RWPE2 (cell line): Measurements from ENCODE around the gene COPZ2.

Source experiments
- ATAC-seq: fragments of 200-7000 bp; cut with Tn5 transposase; 3 replicates; pipeline ENCODE4 v1.9.1; 2021; ENCODE audit warnings: low read depth
- DNase-seq: peaks from one replicate; pipeline ENCODE4 v3.0.0-alpha.2; 2020; ENCODE audit warnings: low spot score
- H3K27ac ChIP-seq: fragments of 450-650 bp; 2 replicates; pipeline ENCODE4 v1.5.1; 2017; ENCODE audit warnings: mild to moderate bottlenecking; ENCODE audit not compliant: poor library complexity, severe bottlenecking
- H3K27me3 ChIP-seq: fragments of 250-450 bp; sonication (Bioruptor Pico); 2 replicates; pipeline ENCODE4 v1.5.1; 2021; ENCODE audit warnings: mild to moderate bottlenecking, moderate library complexity; ENCODE audit not compliant: insufficient read depth, poor library complexity, severe bottlenecking
- H3K36me3 ChIP-seq: fragments of 250-450 bp; sonication (Bioruptor Pico); 2 replicates; pipeline ENCODE4 v1.5.1; 2020; ENCODE audit warnings: low read depth, mild to moderate bottlenecking, moderate library complexity
- H3K4me1 ChIP-seq: fragments of 250-450 bp; sonication (Bioruptor Pico); 2 replicates; pipeline ENCODE4 v1.5.1; 2021; ENCODE audit warnings: mild to moderate bottlenecking, moderate library complexity; ENCODE audit not compliant: insufficient read depth, poor library complexity, severe bottlenecking
- H3K4me3 ChIP-seq: fragments of 250-450 bp; sonication (Bioruptor Pico); 2 replicates; pipeline ENCODE4 v1.5.1; 2021; ENCODE audit warnings: mild to moderate bottlenecking, moderate library complexity; ENCODE audit not compliant: severe bottlenecking
- H3K9me3 ChIP-seq: fragments of 250-450 bp; sonication (Bioruptor Pico); 2 replicates; pipeline ENCODE4 v1.5.1; 2021; ENCODE audit warnings: mild to moderate bottlenecking, moderate library complexity; ENCODE audit not compliant: severe bottlenecking
- TF ChIP-seq, protein P1 (sequence below): fragments of 450-650 bp; IDR thresholded peaks from one replicate; pipeline ENCODE4 v1.5.1; 2017; ENCODE audit warnings: mild to moderate bottlenecking, moderate library complexity; ENCODE audit not compliant: poor library complexity, severe bottlenecking

Gene COPZ2

DNA sequence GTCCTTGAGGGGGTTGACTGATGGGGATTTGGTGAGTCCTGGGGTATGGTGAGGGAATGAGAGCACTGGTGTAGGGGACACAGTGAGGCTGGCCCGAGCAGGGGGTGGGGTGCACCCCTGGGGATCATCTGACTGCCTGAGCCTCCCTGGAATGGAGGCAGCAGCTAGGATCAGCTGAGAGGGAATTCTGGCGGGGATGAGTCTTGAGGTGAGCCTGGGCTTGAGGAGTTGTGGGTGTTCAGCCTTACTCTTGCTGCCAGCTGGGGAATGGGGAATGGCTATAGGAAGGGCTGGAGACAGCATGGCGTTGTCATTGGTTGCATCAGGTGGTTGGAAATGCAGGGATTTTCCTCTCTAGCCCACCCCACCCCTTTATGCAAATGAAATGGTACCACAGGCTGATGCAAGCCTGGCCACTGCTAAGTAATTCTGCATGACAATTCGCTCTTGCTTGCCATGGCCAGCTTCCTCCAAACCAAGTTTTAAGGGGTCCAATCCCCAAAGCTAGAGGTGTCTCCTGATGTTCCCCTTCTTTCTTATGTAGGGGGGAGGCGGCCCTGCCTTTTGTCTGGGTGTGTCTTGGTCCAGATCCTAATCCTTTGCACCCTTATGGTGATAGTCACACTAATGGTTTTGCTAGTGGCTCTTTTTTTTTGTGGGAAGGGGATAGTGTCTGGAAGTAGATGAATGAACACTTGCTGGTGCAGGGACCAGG is 18.1 kb upstream of the COPZ2 start:
- Histone ChIP-seq H3K27ac (peak overlapping the region; percentile 76), H3K4me1 (peaks cover 49% of the 10 kb centered on the region), H3K4me3 (no peak overlapping the region), H3K27me3 (no peaks in the 10 kb centered on the region), H3K36me3 (peaks cover 82% of the 10 kb centered on the region), H3K9me3 (no peaks in the 10 kb centered on the region)
- DNase-seq, result no peak
- ATAC-seq, result peak; percentile 9; the same call in 2 of the 3 replicates
- TF ChIP-seq, protein P1, sequence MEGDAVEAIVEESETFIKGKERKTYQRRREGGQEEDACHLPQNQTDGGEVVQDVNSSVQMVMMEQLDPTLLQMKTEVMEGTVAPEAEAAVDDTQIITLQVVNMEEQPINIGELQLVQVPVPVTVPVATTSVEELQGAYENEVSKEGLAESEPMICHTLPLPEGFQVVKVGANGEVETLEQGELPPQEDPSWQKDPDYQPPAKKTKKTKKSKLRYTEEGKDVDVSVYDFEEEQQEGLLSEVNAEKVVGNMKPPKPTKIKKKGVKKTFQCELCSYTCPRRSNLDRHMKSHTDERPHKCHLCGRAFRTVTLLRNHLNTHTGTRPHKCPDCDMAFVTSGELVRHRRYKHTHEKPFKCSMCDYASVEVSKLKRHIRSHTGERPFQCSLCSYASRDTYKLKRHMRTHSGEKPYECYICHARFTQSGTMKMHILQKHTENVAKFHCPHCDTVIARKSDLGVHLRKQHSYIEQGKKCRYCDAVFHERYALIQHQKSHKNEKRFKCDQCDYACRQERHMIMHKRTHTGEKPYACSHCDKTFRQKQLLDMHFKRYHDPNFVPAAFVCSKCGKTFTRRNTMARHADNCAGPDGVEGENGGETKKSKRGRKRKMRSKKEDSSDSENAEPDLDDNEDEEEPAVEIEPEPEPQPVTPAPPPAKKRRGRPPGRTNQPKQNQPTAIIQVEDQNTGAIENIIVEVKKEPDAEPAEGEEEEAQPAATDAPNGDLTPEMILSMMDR, result no peak

DNA sequence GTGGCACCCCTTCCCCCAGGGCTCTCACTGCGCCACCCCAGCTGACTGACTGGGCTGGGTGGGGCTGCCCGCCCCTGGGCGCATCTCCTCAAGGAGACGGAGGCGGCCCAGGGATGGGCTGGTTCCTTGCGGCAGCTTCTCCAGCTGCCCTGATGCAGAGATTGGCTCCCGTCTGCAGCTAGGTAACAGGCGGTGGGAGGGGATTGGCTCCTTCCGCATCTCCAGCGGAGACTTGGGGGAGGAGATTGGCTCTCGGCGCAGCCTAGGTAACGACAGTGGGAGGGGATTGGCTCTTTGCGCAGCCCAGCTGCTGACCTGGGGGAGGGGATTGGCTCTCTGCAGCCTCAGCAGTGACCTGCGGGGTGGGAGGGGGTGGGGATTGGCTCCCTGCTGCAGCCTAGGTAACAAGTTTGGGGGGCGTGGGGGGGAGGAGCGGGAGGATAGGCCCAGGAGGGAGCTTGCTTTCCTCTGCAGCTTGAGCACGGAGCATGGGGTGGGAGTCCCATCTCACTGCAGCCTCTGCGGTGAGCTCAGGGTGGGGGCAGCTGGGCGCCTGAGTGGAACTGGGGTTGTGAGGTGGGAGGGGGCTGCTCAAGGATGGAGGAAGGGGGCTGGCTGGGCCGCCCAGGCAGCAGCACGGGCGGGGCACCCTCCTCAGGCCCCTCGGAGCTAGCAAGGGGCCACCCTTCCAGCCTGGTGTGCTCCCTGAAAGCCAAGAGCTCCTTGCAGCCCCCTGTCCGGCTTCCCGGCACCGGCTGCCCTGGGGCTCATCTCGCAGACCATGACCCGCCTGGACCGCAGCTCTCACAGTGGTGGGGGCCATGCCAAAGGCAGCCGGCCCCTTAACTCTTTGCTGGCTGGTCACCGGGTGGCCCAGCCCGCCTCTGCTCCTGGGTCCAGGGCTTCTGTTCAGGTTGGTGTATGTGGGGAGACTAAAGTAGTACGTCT is 16.9 kb upstream of the COPZ2 start:
- TF ChIP-seq, protein P1, result no peak

DNA sequence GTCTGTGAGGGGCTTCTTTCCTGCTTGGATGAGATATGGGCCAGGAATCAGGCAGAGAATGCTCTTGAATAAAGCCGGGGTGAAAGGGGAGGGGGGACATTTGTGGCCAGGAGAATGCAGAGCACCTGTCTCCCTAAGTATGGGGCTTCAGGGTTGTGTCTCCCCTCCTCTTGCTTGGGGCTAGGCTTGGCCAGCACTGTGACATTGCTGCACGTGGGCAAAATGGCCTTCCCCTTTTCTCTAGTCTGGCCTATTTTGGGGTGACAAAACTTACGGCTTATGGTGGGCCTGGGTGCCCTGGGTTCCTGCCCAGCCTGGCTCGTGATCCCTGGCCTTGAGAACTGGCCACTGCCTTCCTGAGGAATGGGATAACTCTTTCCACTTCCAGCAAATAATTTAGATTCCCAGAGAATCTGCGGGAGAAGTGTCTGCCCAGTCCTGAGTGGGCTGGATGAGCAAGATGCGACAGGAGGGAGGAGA is 16.2 kb upstream of the COPZ2 start:
- TF ChIP-seq, protein P1, result no peak
- no peaks in the 10 kb centered on the region for H3K27me3 ChIP-seq
- H3K27ac ChIP-seq, result peak overlapping the region; percentile 76
- H3K9me3 ChIP-seq, result no peaks in the 10 kb centered on the region
- H3K4me1 ChIP-seq, result peaks cover 58% of the 10 kb centered on the region
- no peak overlapping the region for H3K4me3 ChIP-seq
- H3K36me3 ChIP-seq, result peaks cover 70% of the 10 kb centered on the region
- ATAC-seq (no peak), DNase-seq (no peak)

More for the DNA sequence above, 16.9 kb upstream of the COPZ2 start:
- ATAC-seq (peak; percentile 89), DNase-seq (peak; percentile 95)
- peaks cover 58% of the 10 kb centered on the region for H3K4me1 ChIP-seq
- H3K27ac ChIP-seq, result peak overlapping the region; percentile 76
- H3K4me3 ChIP-seq, result peak overlapping the region; percentile 6
- no peaks in the 10 kb centered on the region for H3K9me3 ChIP-seq
- no peaks in the 10 kb centered on the region for H3K27me3 ChIP-seq
- H3K36me3 ChIP-seq, result peaks cover 78% of the 10 kb centered on the region

DNA sequence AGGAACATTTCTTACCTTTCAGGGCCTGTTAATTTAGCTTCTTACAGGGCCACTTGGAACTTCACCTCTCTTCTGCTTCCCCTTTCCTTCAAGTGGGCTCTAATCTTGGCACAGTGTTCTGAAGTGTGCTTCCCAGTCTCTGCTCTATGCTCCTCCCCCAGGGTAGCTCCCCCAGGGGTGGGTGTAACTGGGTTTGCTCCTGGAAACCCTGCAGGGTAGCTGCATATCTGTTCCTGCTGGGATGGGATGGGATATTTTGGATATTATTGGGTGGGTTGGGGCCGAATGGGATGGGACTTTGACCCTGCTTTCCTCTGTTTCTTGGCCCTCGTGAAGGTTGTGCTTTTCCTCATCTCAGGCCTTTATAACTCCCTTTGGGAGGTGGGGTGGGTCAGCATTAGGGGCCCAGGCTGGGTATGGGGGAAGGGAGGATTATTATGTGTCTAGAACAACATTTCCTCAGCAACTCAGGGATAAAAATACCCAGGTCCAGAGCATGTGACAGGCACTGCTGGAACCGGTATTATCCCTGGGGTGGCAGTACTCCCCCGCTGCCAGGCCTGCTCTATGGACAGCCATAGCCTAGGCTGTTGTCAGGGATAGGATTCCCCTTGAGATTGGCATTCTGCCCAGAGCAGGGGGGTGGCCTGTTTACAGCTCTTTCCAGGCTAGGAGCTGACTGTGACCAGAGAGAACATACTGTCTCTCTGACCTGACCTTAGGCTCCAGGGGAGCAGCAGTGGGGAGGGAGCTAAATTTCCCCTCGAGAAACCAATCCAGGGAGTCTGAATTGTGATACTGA is 15.6 kb upstream of the COPZ2 start:
- DNase-seq, result no peak

More for the DNA sequence above, 15.6 kb upstream of the COPZ2 start:
- peaks cover 64% of the 10 kb centered on the region for H3K36me3 ChIP-seq
- TF ChIP-seq, protein P1, result no peak
- H3K9me3 ChIP-seq, result no peaks in the 10 kb centered on the region
- no peaks in the 10 kb centered on the region for H3K27me3 ChIP-seq
- H3K27ac ChIP-seq, result peak overlapping the region; percentile 76
- ATAC-seq, result no peak
- no peak overlapping the region for H3K4me3 ChIP-seq
- peaks cover 58% of the 10 kb centered on the region for H3K4me1 ChIP-seq
